Measurements from ENCODE around the gene NEU3. TPM values are rescaled to one million over a fixed set of nuclear protein-coding genes. Genes with fewer than 3 reads are reported as not detected.

NEU3 gene
- total and polyA plus RNA-seq, 8 donors, result 9.7 to 15.3 (median 14.6) TPM

GRCh38 chr11:74992852-74993251 is 4.1 kb downstream of the NEU3 start:
- Histone ChIP-seq H3K4me1 (peaks cover 0 to 30% of the 10 kb centered on the region in 2 donors), H3K36me3 (peaks cover 0 to 25% of the 10 kb centered on the region in 2 donors), H3K9me3 (no peaks in the 10 kb centered on the region), H3K27ac (no peak overlapping the region), H3K27me3 (no peaks in the 10 kb centered on the region), H3K4me3 (no peak overlapping the region)
- no peak for DNase-seq
- TF ChIP-seq CTCF (IDR thresholded peaks at IDR 0.05), result no peak
- intact Hi-C loops (cut with DNase I), result no loop called here
- no peak for ATAC-seq

- TF ChIP-seq CTCF (IDR thresholded peaks at IDR 0.05), result no peak
- Histone ChIP-seq H3K36me3 (peaks cover 0 to 20% of the 10 kb centered on the region in 2 donors), H3K4me3 (no peak overlapping the region), H3K27ac (no peak overlapping the region), H3K27me3 (no peaks in the 10 kb centered on the region), H3K4me1 (no peaks in the 10 kb centered on the region), H3K9me3 (no peaks in the 10 kb centered on the region)
- ATAC-seq, result no peak
- intact Hi-C loops (cut with DNase I), result no loop called here
- DNase-seq, result no peak
Measured at GRCh38 chr11:75000975-75001354, 12.2 kb downstream of the NEU3 start.

- peaks cover 0 to 21% of the 10 kb centered on the region in 2 donors for H3K36me3 ChIP-seq
- TF ChIP-seq CTCF (IDR thresholded peaks at IDR 0.05), result no peak
- H3K9me3 ChIP-seq, result no peaks in the 10 kb centered on the region
- no peaks in the 10 kb centered on the region for H3K4me1 ChIP-seq
- DNase-seq, result no peak
- ATAC-seq, result no peak
- intact Hi-C loops (cut with DNase I), result no loop called here
- H3K4me3 ChIP-seq, result no peak overlapping the region
- no peak overlapping the region for H3K27ac ChIP-seq
- no peaks in the 10 kb centered on the region for H3K27me3 ChIP-seq
Measured at GRCh38 chr11:75001686-75002085, 13.0 kb downstream of the NEU3 start.

GRCh38 chr11:75002516-75002915 is 13.8 kb downstream of the NEU3 start:
- no peaks in the 10 kb centered on the region for H3K9me3 ChIP-seq
- H3K36me3 ChIP-seq, result peaks cover 0 to 25% of the 10 kb centered on the region in 2 donors

GRCh38 chr11:75004215-75004614 is 15.5 kb downstream of the NEU3 start:
- Histone ChIP-seq H3K27me3 (no peaks in the 10 kb centered on the region), H3K9me3 (no peaks in the 10 kb centered on the region), H3K27ac (no peak overlapping the region), H3K4me3 (no peak overlapping the region), H3K36me3 (peaks cover 0 to 32% of the 10 kb centered on the region in 2 donors), H3K4me1 (no peaks in the 10 kb centered on the region)
- no peak for DNase-seq
- no peak for TF ChIP-seq CTCF (IDR thresholded peaks at IDR 0.05)
- no peak for ATAC-seq
- intact Hi-C loops (cut with DNase I), result no loop called here

More at GRCh38 chr11:75002516-75002915, 13.8 kb downstream of the NEU3 start:
- H3K4me1 ChIP-seq, result no peaks in the 10 kb centered on the region
- no peak for DNase-seq
- H3K4me3 ChIP-seq, result no peak overlapping the region
- H3K27ac ChIP-seq, result no peak overlapping the region
- H3K27me3 ChIP-seq, result no peaks in the 10 kb centered on the region
- no peak for TF ChIP-seq CTCF (IDR thresholded peaks at IDR 0.05)
- ATAC-seq, result no peak
- intact Hi-C loops (cut with DNase I), result no loop called here

Data from left lung (tissue), 10 donors.